ENCODE results near the gene TNFAIP2. TPM values are rescaled to one million over a fixed set of nuclear protein-coding genes. Genes with fewer than 3 reads are reported as not detected.

The TNFAIP2 gene
- total and polyA plus RNA-seq, 4 donors = 65.6 to 519 (median 226) TPM

DNA sequence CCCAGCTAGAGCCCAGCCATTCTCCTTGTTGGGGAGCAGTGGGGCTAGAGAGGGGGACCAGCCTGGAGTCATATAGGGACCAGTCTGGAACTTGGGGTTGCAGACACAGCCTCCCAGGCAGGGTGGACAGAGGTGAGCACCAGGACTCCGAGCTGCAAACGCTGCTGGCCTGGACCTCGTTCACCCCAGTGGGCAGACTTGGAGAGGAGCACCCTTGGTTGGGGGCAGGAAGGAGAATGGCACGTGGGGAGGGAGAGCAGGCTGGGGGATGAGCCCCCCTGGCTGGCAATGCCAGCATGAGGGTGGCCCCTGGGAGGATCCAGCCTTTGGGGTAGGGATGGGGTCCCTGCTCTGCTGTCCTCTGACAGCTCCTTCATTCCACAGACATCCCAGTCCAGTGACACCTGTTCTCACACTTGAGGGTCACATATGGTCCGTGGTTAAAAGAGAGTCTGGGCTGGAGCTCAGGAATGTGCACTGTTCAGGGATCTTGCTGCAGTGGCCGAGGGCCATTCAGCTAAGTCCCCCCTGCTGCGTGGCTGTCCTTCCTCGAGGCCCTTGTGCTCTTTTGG, 36.4 kb upstream of the TNFAIP2 start:
- Histone ChIP-seq H3K36me3 (ENCODE audit: control insufficient read depth in 4 of 4, insufficient read depth in 4 of 4, low read length in 4 of 4) (no peaks in the 10 kb centered on the region), H3K4me1 (ENCODE audit: control insufficient read depth in 5 of 5, insufficient read depth in 5 of 5, low read length in 5 of 5) (peaks cover 0 to 8% (median 2%) of the 10 kb centered on the region in 5 donors), H3K27ac (ENCODE audit: low read depth in 1 of 2, low read length in 1 of 2) (no peak overlapping the region), H3K9me3 (ENCODE audit: control insufficient read depth in 4 of 4, insufficient read depth in 3 of 4, low read length in 3 of 4) (peaks cover 0 to 5% (median 0%) of the 10 kb centered on the region in 4 donors), H3K4me3 (no peak overlapping the region), H3K27me3 (ENCODE audit: control insufficient read depth in 3 of 3, insufficient read depth in 3 of 3, low read length in 2 of 3) (peaks cover 5 to 18% (median 14%) of the 10 kb centered on the region in 3 donors), H3K9ac (ENCODE audit: insufficient read depth in 1 of 2, low read length in 2 of 2) (no peak overlapping the region)
- no peak for TF ChIP-seq CTCF (IDR thresholded peaks at IDR 0.05; ENCODE audit: control extremely low read depth, extremely low read depth)
- DNase-seq (no peak), ATAC-seq (ENCODE audit: insufficient read depth, low FRiP score) (no peak)
- WGBS, 2 donors = 70 to 86% methylated on average over 8 of the region's 8 CpGs

DNA sequence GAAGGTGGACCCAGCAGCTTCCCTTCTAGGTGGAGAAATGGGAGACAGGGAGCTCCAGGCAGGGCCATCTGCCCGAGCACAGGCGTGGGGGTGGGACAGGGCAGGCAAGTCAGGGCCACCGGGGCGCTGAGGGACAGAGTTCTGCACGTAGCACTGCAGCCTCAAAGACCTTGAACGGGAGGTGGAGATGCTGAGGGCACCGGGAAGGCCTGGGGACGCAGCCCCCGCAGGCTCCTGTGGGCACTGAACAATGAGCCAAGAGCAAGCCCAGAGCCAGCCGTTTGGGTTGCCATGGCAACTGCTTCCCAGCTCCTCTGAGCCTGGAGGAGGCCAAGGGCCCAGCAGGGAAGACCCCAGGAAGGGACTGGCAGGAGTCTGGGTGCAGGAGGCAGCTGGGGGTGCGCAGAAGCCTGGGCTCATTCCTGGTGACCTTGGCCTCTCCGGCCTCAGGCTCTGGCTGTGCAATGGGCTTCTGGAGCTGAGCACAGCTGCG, 35.9 kb upstream of the TNFAIP2 start:
- H3K27ac ChIP-seq (ENCODE audit: low read depth in 1 of 2, low read length in 1 of 2) = no peak overlapping the region
- H3K36me3 ChIP-seq (ENCODE audit: control insufficient read depth in 4 of 4, insufficient read depth in 4 of 4, low read length in 4 of 4) = no peaks in the 10 kb centered on the region
- peaks cover 0 to 9% (median 2%) of the 10 kb centered on the region in 5 donors for H3K4me1 ChIP-seq (ENCODE audit: control insufficient read depth in 5 of 5, insufficient read depth in 5 of 5, low read length in 5 of 5)
- no peak for ATAC-seq (ENCODE audit: insufficient read depth, low FRiP score)
- H3K27me3 ChIP-seq (ENCODE audit: control insufficient read depth in 3 of 3, insufficient read depth in 3 of 3, low read length in 2 of 3) = peaks cover 5 to 15% (median 14%) of the 10 kb centered on the region in 3 donors
- no peak for TF ChIP-seq CTCF (IDR thresholded peaks at IDR 0.05; ENCODE audit: control extremely low read depth, extremely low read depth)
- H3K9me3 ChIP-seq (ENCODE audit: control insufficient read depth in 4 of 4, insufficient read depth in 3 of 4, low read length in 3 of 4) = peaks cover 0 to 3% (median 0%) of the 10 kb centered on the region in 4 donors
- WGBS, 2 donors = 80 to 87% methylated on average over 10 to 13 of the region's 13 CpGs
- H3K9ac ChIP-seq (ENCODE audit: insufficient read depth in 1 of 2, low read length in 2 of 2) = no peak overlapping the region
- no peak for DNase-seq
- no peak overlapping the region for H3K4me3 ChIP-seq

- Histone ChIP-seq H3K36me3 (ENCODE audit: control insufficient read depth in 4 of 4, insufficient read depth in 4 of 4, low read length in 4 of 4) (no peaks in the 10 kb centered on the region), H3K27ac (ENCODE audit: low read depth in 1 of 2, low read length in 1 of 2) (no peak overlapping the region), H3K27me3 (ENCODE audit: control insufficient read depth in 3 of 3, insufficient read depth in 3 of 3, low read length in 2 of 3) (peaks cover 0 to 14% (median 9%) of the 10 kb centered on the region in 3 donors), H3K9ac (ENCODE audit: insufficient read depth in 1 of 2, low read length in 2 of 2) (no peak overlapping the region), H3K9me3 (ENCODE audit: control insufficient read depth in 4 of 4, insufficient read depth in 3 of 4, low read length in 3 of 4) (peaks cover 0 to 3% (median 0%) of the 10 kb centered on the region in 4 donors), H3K4me3 (no peak overlapping the region), H3K4me1 (ENCODE audit: control insufficient read depth in 5 of 5, insufficient read depth in 5 of 5, low read length in 5 of 5) (peaks cover 0 to 8% (median 2%) of the 10 kb centered on the region in 5 donors)
- no peak for TF ChIP-seq CTCF (IDR thresholded peaks at IDR 0.05; ENCODE audit: control extremely low read depth, extremely low read depth)
- no peak for DNase-seq
- ATAC-seq (ENCODE audit: insufficient read depth, low FRiP score) = no peak
- WGBS, 2 donors = 89 to 91% methylated on average over 6 of the region's 6 CpGs
Observed at GRCh38 chr14:103088921-103089320, 34.3 kb upstream of the TNFAIP2 start.
